Astrocyte (in vitro differentiated cells and primary cell): ENCODE measurements around the gene UNC80. TPM values are rescaled to one million over a fixed set of nuclear protein-coding genes. Genes with fewer than 3 reads are reported as not detected.

Source experiments
- DNase-seq: peaks from one replicate; pipeline ENCODE4 v3.0.0-alpha.2; 2010; ENCODE audit warnings: low read depth
- FAIRE-seq: peaks from 2 replicates; lab custom pipeline; 2011; peaks lifted over from hg19 to GRCh38; lab: Jason Lieb, UNC
- H2AFZ ChIP-seq: 2 replicates; pipeline ENCODE4 v1.6.0; 2012; ENCODE audit warnings: low read depth, low read length, inconsistent platforms
- H3K27ac ChIP-seq: 2 replicates; pipeline ENCODE4 v1.5.1; 2011; ENCODE audit warnings: low read depth, low read length, inconsistent platforms
- H3K27me3 ChIP-seq: 2 replicates; pipeline ENCODE4 v1.6.0; 2011; ENCODE audit warnings: low read length, inconsistent platforms; ENCODE audit not compliant: insufficient read depth
- H3K36me3 ChIP-seq: 2 replicates; pipeline ENCODE4 v1.5.1; 2011; ENCODE audit warnings: low read length, inconsistent platforms; ENCODE audit not compliant: insufficient read depth
- H3K4me1 ChIP-seq: 2 replicates; pipeline ENCODE4 v1.5.1; 2011; ENCODE audit warnings: low read length, inconsistent platforms; ENCODE audit not compliant: insufficient read depth
- H3K4me2 ChIP-seq: 2 replicates; pipeline ENCODE4 v1.6.0; 2012; ENCODE audit warnings: low read length, inconsistent platforms
- H3K4me3 ChIP-seq: 2 replicates; pipeline ENCODE4 v1.5.1; 2011; ENCODE audit warnings: low read depth, mild to moderate bottlenecking, low read length, inconsistent platforms; ENCODE audit not compliant: insufficient read depth
- H3K79me2 ChIP-seq: 2 replicates; pipeline ENCODE4 v1.6.0; 2012; ENCODE audit warnings: mild to moderate bottlenecking, low read length, inconsistent platforms; ENCODE audit not compliant: insufficient read depth
- H3K9ac ChIP-seq: 2 replicates; pipeline ENCODE4 v1.6.0; 2012; ENCODE audit warnings: mild to moderate bottlenecking, low read length, inconsistent platforms
- H3K9me3 ChIP-seq: 2 replicates; pipeline ENCODE4 v1.5.1; 2012; ENCODE audit warnings: low read depth, mild to moderate bottlenecking, low read length, inconsistent platforms; ENCODE audit not compliant: insufficient read depth
- H4K20me1 ChIP-seq: 2 replicates; pipeline ENCODE4 v1.6.0; 2012; ENCODE audit warnings: low read length, inconsistent platforms; ENCODE audit not compliant: insufficient read depth
- H3K27ac Mint-ChIP-seq: one replicate; pipeline ENCODE4 v1.8.0; 2021; ENCODE audit warnings: mild to moderate bottlenecking, mixed read lengths; ENCODE audit not compliant: unreplicated experiment
- H3K27me3 Mint-ChIP-seq: one replicate; pipeline ENCODE4 v1.8.0; 2021; ENCODE audit warnings: low read depth, mixed read lengths; ENCODE audit not compliant: unreplicated experiment
- H3K36me3 Mint-ChIP-seq: one replicate; pipeline ENCODE4 v1.8.0; 2021; ENCODE audit warnings: low read depth, mixed read lengths; ENCODE audit not compliant: unreplicated experiment
- H3K4me1 Mint-ChIP-seq: one replicate; pipeline ENCODE4 v1.8.0; 2021; ENCODE audit warnings: low read depth, mixed read lengths; ENCODE audit not compliant: unreplicated experiment
- H3K4me3 Mint-ChIP-seq: one replicate; pipeline ENCODE4 v1.8.0; 2021; ENCODE audit warnings: mild to moderate bottlenecking, moderate library complexity, mixed read lengths; ENCODE audit not compliant: unreplicated experiment
- H3K9me3 Mint-ChIP-seq: one replicate; pipeline ENCODE4 v1.8.0; 2021; ENCODE audit warnings: mild to moderate bottlenecking, mixed read lengths; ENCODE audit not compliant: unreplicated experiment
- CTCF ChIP-seq: IDR thresholded peaks from 2 replicates; pipeline ENCODE4 v1.5.1; 2011; ENCODE audit warnings: low read depth, mild to moderate bottlenecking, inconsistent platforms, low read length, moderate library complexity; ENCODE audit not compliant: insufficient read depth
- EZH2 ChIP-seq: IDR thresholded peaks from 2 replicates; pipeline ENCODE4 v1.6.1; 2012; ENCODE audit warnings: mild to moderate bottlenecking, low read length, inconsistent platforms; ENCODE audit not compliant: insufficient read depth
- total RNA-seq: library from RNA; stranded (reverse); gene quantifications from 2 replicates; pipeline ENCODE4 v1.2.1, GENCODE V29; 2021

Gene UNC80
- total RNA-seq, 1 donor from 2014 or later = 0.27 TPM

DNA sequence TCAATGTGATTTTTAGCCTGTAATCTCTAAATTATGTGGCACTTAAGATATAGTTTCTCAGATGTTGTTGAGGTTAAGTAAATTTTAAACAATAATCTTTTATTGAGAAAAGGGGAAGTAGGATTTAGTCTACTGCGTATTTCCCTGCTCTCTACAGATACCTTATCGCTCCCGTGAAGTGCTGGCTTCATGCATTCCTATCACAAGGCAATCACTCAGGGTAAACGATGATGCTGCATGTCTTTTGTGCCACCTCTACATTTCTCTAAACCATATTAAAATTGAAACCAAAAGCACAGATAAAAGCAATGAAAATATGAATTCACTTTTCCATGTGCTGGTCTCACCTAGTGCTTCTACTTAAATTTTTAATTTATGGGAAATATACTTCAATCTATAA is 216.4 kb downstream of the UNC80 start:
- H3K27me3 ChIP-seq = no peaks in the 10 kb centered on the region

DNA sequence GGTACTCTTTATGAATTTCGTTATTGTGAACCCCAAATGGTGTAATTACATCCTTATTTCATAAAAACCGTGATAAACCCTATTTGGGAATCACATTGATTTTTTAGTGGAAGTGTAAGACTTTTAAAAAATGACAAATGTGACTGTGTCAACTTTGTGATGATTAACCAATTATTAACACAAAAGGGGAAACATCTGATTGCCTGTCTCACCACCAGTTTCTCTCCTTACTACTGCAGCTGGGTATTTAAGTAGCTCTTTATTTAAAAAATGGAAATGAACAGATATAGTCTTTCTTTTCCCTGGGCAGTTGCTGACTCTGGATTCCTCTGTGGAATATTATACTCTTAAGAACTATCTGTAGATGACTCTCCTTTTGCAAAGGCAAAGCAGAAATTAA is 219.2 kb downstream of the UNC80 start:
- no peaks in the 10 kb centered on the region for H3K9me3 ChIP-seq
- Mint-ChIP-seq H3K27ac (no peak overlapping the region), H3K4me3 (no peak overlapping the region), H3K27me3 (no peaks in the 10 kb centered on the region), H3K9me3 (no peaks in the 10 kb centered on the region), H3K36me3 (no peaks in the 10 kb centered on the region), H3K4me1 (peaks cover 6% of the 10 kb centered on the region)
- no peaks in the 10 kb centered on the region for H3K4me1 ChIP-seq
- TF ChIP-seq EZH2 (no peak), CTCF (no peak)
- no peaks in the 10 kb centered on the region for H3K36me3 ChIP-seq
- no peak overlapping the region for H3K9ac ChIP-seq
- H3K79me2 ChIP-seq = no peaks in the 10 kb centered on the region
- no peak overlapping the region for H3K4me3 ChIP-seq
- no peaks in the 10 kb centered on the region for H4K20me1 ChIP-seq
- FAIRE-seq = no peak
- DNase-seq = no peak
- H3K27me3 ChIP-seq = no peaks in the 10 kb centered on the region
- H3K27ac ChIP-seq = no peak overlapping the region
- no peak overlapping the region for H3K4me2 ChIP-seq
- H2AFZ ChIP-seq = no peak overlapping the region

More for the DNA sequence above, 216.4 kb downstream of the UNC80 start:
- Histone ChIP-seq H2AFZ (no peak overlapping the region), H3K9ac (no peak overlapping the region), H3K4me1 (no peaks in the 10 kb centered on the region), H3K9me3 (no peaks in the 10 kb centered on the region), H3K36me3 (no peaks in the 10 kb centered on the region), H3K4me3 (no peak overlapping the region), H4K20me1 (no peaks in the 10 kb centered on the region), H3K4me2 (no peak overlapping the region), H3K79me2 (no peaks in the 10 kb centered on the region), H3K27ac (no peak overlapping the region)
- H3K4me3 Mint-ChIP-seq = no peak overlapping the region
- TF ChIP-seq EZH2 = no peak
- no peak for TF ChIP-seq CTCF
- no peak overlapping the region for H3K27ac Mint-ChIP-seq
- no peaks in the 10 kb centered on the region for H3K36me3 Mint-ChIP-seq
- H3K4me1 Mint-ChIP-seq = peaks cover 6% of the 10 kb centered on the region
- FAIRE-seq (no peak), DNase-seq (no peak)
- no peaks in the 10 kb centered on the region for H3K27me3 Mint-ChIP-seq
- H3K9me3 Mint-ChIP-seq = no peaks in the 10 kb centered on the region

- H3K36me3 ChIP-seq = no peaks in the 10 kb centered on the region
- TF ChIP-seq EZH2 (no peak), CTCF (no peak)
- no peak overlapping the region for H3K4me2 ChIP-seq
- H3K9me3 ChIP-seq = no peaks in the 10 kb centered on the region
- H3K27ac Mint-ChIP-seq = no peak overlapping the region
- no peaks in the 10 kb centered on the region for H3K27me3 Mint-ChIP-seq
- H3K27ac ChIP-seq = no peak overlapping the region
- no peaks in the 10 kb centered on the region for H4K20me1 ChIP-seq
- FAIRE-seq = no peak
- no peaks in the 10 kb centered on the region for H3K4me1 Mint-ChIP-seq
- no peak overlapping the region for H2AFZ ChIP-seq
- H3K4me1 ChIP-seq = no peaks in the 10 kb centered on the region
- H3K4me3 Mint-ChIP-seq = no peak overlapping the region
- H3K9me3 Mint-ChIP-seq = no peaks in the 10 kb centered on the region
- no peak for DNase-seq
- H3K9ac ChIP-seq = no peak overlapping the region
- no peak overlapping the region for H3K4me3 ChIP-seq
- no peaks in the 10 kb centered on the region for H3K27me3 ChIP-seq
- H3K79me2 ChIP-seq = no peaks in the 10 kb centered on the region
- H3K36me3 Mint-ChIP-seq = no peaks in the 10 kb centered on the region
These were observed 222.3 kb downstream of the UNC80 start for GRCh38 chr2:209993968-209994367.
